HG02884 (cell line): ENCODE measurements around the gene TGM2.

Source experiments
- ATAC-seq: cut with Tn5 transposase; IDR thresholded peaks from one replicate; pipeline ENCODE4 v1.9.1; 2021; ENCODE audit warnings: mild to moderate bottlenecking, moderate library complexity; ENCODE audit not compliant: unreplicated experiment

TGM2 gene

DNA sequence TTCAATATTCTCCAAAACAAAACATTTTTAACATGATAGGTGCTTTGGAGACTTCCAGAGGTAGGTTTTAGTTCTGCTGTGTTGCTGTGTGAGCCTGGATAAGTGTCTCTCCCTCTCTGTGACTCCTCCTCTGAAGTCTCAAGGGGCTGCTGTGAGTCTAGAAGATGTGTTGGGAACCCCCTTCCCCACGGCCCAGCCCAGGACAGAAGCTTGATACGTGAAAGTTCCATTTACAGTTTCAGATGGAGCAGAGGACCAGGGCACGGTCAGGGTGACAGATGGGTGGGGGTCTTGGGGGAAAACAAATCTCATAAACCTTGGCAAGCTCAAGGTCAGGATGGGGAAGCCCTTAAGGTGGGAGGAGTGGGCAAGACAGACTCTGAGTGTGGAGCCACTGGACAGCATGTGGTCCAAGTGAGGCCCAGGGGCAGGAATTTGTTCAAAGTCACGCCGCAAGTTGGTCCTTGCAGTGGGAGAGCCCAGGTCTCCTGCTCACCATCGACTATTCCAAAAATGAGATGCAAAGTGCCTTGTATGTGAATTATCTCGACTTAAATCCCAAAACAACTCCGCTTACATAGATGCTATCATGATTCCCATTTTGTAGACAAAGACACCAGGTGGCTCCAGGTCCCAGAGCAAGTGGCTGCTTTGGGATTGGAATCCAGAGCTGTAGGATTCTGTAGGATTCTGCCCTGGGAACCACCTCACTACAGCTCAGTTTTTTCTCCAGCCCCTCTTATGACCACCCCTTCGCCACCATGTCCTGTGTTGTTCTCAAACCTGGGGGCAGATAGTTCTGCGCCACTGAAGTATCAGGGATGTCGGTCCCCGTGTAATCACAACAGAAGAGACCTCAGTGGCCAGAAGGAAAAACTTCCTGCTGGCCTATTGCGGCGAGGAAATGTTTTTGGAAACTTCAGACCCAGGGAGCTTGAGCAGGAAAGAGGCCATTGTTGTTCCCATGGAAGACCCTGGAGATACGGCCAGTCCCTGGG is 1.9 kb downstream of the TGM2 start:
- ATAC-seq = no peak

GRCh38 chr20:38162149-38162548 is 2.9 kb downstream of the TGM2 start:
- ATAC-seq = no peak

DNA sequence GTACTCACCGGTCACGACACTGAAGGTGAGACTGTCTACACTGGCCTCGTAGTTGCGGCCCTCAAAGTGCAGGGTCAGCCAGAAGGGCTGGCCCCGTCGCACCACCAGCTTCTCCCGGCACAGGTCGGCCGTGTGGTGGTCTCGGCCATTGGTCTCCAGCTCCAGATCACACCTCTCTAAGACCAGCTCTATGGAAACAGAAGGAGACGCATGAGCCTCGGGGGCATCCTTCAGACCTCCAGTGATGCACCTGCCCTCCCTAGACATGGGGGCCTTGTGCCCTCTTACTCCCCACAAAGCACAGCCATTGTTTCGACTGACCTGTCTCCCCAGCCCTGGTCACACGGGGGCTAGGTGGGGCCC is 3.7 kb downstream of the TGM2 start:
- no peak for ATAC-seq

- ATAC-seq = no peak
Observed at GRCh38 chr20:38159957-38160756, 4.9 kb downstream of the TGM2 start.

- no peak for ATAC-seq
Observed at GRCh38 chr20:38159566-38159956, 5.5 kb downstream of the TGM2 start.

DNA sequence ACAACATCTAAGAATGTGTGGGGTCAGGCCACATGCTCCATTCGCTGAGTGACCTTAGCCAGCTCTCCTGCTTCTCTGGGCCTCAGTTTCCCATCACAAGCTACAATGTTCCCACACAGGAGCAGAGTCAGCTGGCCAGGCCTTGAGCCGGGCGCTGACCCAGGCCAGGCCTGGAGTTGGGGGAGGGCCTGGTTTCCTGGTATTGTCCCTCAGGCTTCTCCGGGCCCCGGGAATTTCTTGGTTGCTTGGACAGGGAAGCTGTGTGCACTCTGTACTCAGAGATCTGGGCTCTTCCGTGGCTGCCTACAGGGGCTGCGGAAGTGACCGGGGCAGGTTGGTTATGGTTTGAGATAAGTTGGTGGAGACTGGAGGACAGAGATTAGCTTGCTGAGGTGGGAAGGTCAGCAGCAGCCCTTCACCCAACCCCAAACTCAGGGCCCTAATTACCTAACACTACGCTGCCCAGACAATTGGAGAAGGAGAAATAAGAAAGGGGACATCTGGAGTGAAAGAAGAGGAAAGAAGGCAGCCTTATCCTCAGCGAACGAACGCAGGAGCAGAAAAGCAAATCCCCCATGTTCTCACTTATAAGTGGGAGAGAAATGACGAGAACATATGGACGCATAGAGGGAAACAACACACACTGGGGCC is 6.2 kb downstream of the TGM2 start:
- ATAC-seq = no peak

GRCh38 chr20:38157635-38158495 is 7.2 kb downstream of the TGM2 start:
- ATAC-seq = no peak

GRCh38 chr20:38156888-38157634 is 8.0 kb downstream of the TGM2 start:
- no peak for ATAC-seq

DNA sequence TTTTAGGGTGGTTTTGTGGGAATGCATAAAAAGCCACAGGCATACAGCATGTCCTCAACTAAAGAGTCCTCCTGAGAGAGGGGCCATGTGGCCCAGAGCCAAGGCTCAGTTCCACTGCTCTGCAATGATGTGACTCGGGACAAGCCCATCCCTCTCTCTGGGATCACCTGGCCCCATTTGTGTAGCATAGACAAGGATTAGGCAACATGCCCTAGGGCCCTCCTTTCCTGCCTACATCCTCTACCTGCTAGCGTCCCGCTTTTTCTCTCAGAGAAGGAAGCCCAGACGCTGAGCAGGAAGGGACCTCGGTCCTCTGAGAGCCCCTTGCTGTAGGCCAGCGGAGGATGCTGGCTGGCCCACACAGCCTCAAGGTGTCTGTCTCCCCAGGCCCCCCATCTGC is 8.8 kb downstream of the TGM2 start:
- no peak for ATAC-seq

DNA sequence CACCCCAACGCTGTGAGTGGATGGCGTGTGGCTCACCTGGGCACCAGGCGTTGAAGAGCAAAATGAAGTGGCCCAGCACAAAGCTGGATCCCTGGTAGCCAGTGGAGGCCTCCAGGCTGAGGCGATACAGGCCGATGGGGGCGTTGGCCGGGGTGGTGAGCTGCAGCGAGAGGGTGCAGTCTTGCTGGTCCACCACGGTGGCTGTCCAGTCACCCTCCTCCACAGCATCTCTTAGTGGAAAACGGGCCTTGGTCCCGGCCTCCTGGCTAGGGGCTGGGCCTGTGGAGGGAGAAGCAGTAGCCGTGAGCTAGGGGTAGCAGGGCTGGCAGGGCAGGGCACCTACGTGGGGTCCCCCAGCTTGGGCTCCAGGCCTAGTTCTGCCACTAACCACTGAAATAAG is 9.3 kb downstream of the TGM2 start:
- no peak for ATAC-seq

GRCh38 chr20:38153401-38153800 is 11.7 kb downstream of the TGM2 start:
- ATAC-seq = no peak

GRCh38 chr20:38152621-38153221 is 12.3 kb downstream of the TGM2 start:
- peak; percentile 45 for ATAC-seq

- peak; percentile 70 for ATAC-seq
Observed at GRCh38 chr20:38152175-38152620, 12.9 kb downstream of the TGM2 start.

GRCh38 chr20:38151455-38151854 is 13.6 kb downstream of the TGM2 start:
- ATAC-seq = no peak

DNA sequence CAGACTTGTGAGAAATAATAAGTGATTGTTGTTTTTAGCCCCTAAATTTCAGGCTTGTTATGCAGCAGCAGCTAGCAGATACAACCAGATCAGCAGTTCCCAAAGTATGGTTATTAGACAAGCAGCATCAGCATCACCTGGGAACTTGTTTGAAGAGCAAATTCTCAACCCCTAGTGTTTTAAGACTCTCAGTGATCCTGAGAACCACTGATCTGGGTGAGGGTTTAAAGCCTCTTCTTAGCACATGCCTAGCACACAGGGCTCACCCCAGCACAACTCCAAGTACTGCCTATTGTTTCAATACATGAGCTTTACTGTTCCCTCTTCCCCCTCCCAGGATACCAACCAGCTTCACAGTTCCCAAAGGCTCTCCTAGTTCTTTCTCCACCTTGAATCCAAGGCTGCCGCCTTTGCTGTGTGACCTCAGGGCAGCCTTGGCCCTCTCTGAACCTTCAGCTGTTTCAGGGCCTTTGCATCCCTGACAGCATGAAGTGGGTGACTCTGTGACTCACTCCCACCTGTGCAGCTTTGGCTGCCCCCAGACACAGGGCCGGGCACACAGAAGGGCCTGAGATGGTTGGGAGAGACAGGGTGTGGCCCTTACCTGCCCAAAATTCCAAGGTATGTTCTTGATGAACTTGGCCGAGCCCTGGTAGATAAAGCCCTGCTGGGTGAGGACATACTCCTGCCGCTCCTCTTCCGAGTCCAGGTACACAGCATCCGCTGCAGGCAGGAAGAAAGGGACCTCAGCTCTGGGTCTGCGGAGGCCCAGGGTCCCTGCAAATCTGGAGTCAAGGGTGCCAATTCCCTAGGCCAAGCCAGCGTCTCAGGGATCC is 14.5 kb downstream of the TGM2 start:
- no peak for ATAC-seq

DNA sequence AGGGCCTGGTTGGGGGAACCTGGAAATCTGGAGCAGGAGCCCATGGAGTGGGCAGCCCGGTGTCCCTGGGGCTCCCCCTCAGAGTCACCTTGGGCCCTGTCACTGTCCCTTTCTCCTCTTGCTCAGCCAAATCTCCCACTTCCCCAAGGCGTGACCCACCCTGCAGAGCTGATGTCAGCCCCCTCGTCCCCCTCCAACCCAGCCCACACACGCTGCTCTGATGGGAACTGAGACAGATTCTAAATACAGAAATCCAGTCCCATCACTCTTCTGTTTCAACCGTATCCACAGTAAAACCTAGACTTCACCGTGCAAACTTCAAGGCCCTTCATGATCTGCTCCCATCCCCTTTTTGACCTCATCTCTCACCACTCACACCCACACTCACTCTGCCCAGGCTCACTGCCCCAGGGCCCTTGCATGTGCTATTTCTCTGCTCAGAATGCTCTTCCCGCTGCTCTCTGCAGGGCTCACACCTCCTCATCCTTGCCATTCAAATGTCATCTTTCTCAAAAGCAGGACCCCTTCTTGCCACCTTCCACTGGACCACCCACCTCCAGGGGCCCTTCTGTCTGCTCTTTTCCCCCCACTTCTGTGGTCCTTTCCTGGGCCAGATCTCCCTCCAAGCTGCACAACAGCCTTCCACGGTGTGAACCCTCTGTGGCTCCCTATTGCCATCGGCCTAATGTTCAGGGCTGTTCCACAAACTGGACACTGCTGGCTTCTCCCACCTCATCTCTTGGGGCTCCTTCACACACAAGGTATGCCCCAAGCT is 16.6 kb downstream of the TGM2 start:
- no peak for ATAC-seq

DNA sequence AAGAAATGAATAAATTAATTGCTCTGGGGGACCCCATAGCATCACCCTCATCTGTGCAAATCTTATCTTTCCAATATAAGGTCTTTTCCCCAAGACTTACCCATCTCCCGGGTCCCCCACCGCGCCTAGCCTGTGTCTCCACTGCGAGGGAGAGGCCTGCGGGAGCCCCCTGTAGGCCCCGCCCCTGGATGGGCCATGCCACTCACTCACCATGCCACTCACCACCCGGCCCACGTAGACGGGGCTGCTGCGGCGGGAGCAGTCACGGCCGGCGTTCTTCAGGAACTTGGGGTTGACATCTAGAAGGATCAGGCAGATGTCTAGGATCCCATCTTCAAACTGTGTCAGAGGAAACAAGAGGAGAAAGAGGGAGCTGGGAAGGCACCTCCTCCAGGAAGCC is 17.3 kb downstream of the TGM2 start:
- ATAC-seq = no peak

- no peak for ATAC-seq
Observed at GRCh38 chr20:38147163-38147562, 17.9 kb downstream of the TGM2 start.
